Lower leg skin (tissue), 4 donors: ENCODE results near the gene CRYBG2. TPM values are rescaled to one million over a fixed set of nuclear protein-coding genes. Genes with fewer than 3 reads are reported as not detected.
"Not testable (repeated sequence)": the region's sequence is repeated elsewhere in the genome, so short reads cannot be mapped to it uniquely, and the experiment has no call there.

ENCODE experiments used
- DNase-seq, 2 donors: peaks; one replicate each; pipeline ENCODE4 v3.0.0-alpha.2; 2019; ENCODE audit warnings: low spot score in 2 of 2
- H3K4me3 ChIP-seq: fragments of 200-600 bp; sonication (generic); 2 replicates; pipeline ENCODE4 v1.5.1; 2017; ENCODE audit warnings: mild to moderate bottlenecking, low read depth; ENCODE audit not compliant: poor library complexity, severe bottlenecking
- CTCF ChIP-seq, 3 donors: fragments of 450-650 bp; IDR thresholded peaks; one replicate each; pipeline ENCODE4 v1.5.1; 2016; ENCODE audit warnings: antibody characterized with exemption in 3 of 3, mild to moderate bottlenecking in 3 of 3, moderate library complexity in 2 of 3
- POLR2A ChIP-seq, 2 donors: fragments of 450-650 bp; IDR thresholded peaks; one replicate each; pipeline ENCODE4 v1.6.1; 2016 to 2017; ENCODE audit warnings: antibody characterized with exemption in 2 of 2, mild to moderate bottlenecking in 1 of 2, moderate library complexity in 1 of 2
- WGBS, 2 donors: methylation state at CpG; one replicate each; pipeline ENCODE4 v1.1.5; 2018; 5-methylcytosine and 5-hydroxymethylcytosine counted together
- intact Hi-C: fragments of 100-400 bp; cut with DNase I; formaldehyde crosslinking; loops from one replicate; pipeline ENCODE4 v1.15.0; 2023; ENCODE audit warnings: low total_unique reads
- total RNA-seq, 4 donors: library from RNA; depleted of rRNA; stranded (reverse); fragments of >200 nt; gene quantifications; one replicate each; pipeline ENCODE4 v1.1.0, GENCODE V29; 2016

The CRYBG2 gene
- total RNA-seq, 4 donors from 2014 or later = 52.3 to 104 (median 56.9) TPM

DNA sequence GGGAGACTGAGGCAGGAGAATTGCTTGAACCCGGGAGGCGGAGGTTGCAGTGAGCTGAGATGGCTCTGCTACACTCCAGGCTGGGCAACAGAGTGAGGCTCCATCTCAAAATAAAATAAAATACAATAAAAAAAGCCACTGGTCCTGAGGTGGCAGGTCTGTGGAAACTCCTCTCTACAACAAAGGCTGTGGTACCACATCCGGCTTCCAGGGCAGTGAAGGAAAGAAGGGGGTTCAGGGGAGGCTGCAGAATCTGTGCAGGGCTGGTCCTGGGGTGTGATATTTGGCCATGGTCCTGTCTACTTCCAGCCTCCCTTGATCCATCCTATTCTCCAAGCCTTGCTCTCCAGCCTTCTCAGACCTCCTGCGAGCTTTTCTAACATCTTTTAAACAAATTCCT, 19.4 kb upstream of the CRYBG2 start:
- intact Hi-C loops = no loop called here
- 81 to 88% methylated on average over 4 of the region's 4 CpGs for WGBS, 2 donors
- TF ChIP-seq POLR2A (IDR thresholded peaks at IDR 0.05) (no peak), CTCF (IDR thresholded peaks at IDR 0.05) (no peak)
- DNase-seq = no peak
- no peak overlapping the region for H3K4me3 ChIP-seq

DNA sequence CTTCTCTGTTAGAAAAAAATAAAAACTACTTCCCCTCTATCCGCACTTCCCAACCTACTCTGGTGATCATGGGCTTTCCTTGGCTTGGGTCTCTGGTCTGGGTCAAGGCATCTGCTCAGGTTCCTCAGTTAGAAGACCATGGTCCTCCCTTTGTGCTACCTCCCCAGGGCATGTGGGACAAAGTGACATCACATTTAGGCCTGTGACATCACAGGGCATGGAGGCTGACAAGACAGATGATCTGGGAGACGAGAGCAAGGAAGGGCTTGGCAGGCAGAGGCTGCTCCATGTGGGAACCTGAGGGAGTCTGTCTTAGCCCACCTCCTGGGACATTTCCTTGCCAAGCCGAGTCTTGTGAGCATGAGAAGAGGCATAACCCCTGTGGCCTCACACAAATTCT, 18.7 kb upstream of the CRYBG2 start, which contains the start of gene ZNF683:
TSS of gene ZNF683 (minus strand) at position 140 of the 400 bp plus-strand sequence. CDS start 4,179 bp downstream, outside the sequence.
- intact Hi-C loops, DNase-seq: not testable (repeated sequence)

GRCh38 chr1:26372039-26372438, 18.1 kb upstream of the CRYBG2 start:
- intact Hi-C loops = no loop called here
- DNase-seq = no peak
- no peak for TF ChIP-seq POLR2A (IDR thresholded peaks at IDR 0.05)
- no peak overlapping the region for H3K4me3 ChIP-seq
- 57 to 70% methylated on average over 5 of the region's 5 CpGs for WGBS, 2 donors

More for the DNA sequence above, 18.7 kb upstream of the CRYBG2 start, which contains the start of gene ZNF683:
- H3K4me3 ChIP-seq = not testable (repeated sequence)
- 71 to 73% methylated on average over 3 of the region's 3 CpGs for WGBS, 2 donors

GRCh38 chr1:26370591-26371382, 16.9 kb upstream of the CRYBG2 start:
- intact Hi-C loops = no loop called here
- DNase-seq = no peak
- H3K4me3 ChIP-seq = no peak overlapping the region
- 61 to 68% methylated on average over 6 of the region's 6 CpGs for WGBS, 2 donors
- no peak for TF ChIP-seq CTCF (IDR thresholded peaks at IDR 0.05)
- no peak for TF ChIP-seq POLR2A (IDR thresholded peaks at IDR 0.05)

DNA sequence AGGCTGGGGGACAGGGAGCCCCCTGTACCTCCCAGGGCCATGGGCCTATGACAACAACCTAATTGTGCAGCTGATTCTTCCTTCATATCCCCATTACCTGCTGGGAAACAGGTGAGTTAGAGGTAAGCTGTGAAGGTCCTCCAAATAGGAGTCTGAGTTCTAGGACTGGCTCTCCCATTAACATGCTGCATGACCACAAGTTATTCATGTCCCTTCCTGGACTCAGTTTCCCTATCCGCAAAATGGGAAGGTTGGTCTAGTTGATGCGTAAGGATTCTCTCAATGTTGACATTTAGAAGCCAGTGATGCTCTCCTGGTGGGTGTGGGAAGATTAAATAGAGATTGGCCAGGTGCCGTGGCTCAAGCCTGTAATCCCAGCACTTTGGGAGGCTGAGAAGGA, 14.6 kb upstream of the CRYBG2 start:
- intact Hi-C loops = no loop called here
- DNase-seq = no peak
- no peak overlapping the region for H3K4me3 ChIP-seq
- no peak for TF ChIP-seq POLR2A (IDR thresholded peaks at IDR 0.05)
- TF ChIP-seq CTCF (IDR thresholded peaks at IDR 0.05) = no peak
- 98% methylated on average over 3 of the region's 3 CpGs for WGBS, 2 donors

DNA sequence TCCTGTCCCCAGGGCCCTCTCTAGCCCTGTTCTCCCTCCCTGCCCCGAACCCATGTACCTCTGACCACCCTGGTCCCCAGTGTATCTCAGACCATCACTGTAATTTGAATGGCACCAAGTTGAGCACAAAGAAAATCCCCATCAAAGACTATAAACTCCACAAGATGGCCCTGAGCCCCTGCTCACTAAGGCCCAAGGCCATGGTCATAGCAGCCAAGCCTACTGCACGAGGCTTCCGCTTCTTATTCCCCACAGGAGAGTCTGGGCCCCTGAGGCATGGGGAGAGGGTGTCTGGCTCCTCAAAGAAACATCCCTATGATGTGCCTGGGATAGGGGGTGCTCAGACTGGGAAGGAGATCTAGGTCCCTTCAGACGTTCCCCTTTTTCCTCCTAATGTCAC, 14.1 kb upstream of the CRYBG2 start:
- H3K4me3 ChIP-seq = no peak overlapping the region
- intact Hi-C loops = no loop called here
- 80 to 89% methylated on average over 4 of the region's 4 CpGs for WGBS, 2 donors
- no peak for DNase-seq
- TF ChIP-seq POLR2A (IDR thresholded peaks at IDR 0.05) = no peak
- TF ChIP-seq CTCF (IDR thresholded peaks at IDR 0.05) = no peak

DNA sequence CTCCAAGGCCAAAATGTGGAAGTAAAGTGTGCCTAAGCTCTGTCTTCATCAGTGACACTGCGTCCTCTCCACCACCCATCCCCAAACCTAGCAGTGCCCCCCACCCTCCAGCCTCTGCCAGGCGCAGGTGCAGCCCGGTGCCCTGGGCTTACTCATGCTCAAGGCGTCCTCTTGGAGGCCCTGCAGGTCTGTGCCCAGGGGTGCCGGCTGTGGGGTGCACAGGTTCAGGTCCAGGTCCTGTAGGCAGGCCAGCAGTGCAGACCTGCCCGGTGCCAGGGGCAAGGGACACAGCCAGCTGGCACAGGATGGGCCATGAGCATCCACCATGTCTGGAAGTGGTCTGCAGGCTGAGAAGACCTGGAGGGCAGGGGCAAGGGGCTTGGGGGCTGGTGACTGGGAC, 13.5 kb upstream of the CRYBG2 start:
- WGBS, 2 donors = 94% methylated on average over 5 of the region's 6 CpGs
- intact Hi-C loops = no loop called here
- no peak for TF ChIP-seq POLR2A (IDR thresholded peaks at IDR 0.05)
- TF ChIP-seq CTCF (IDR thresholded peaks at IDR 0.05) = no peak
- H3K4me3 ChIP-seq = no peak overlapping the region
- DNase-seq = no peak
